Thoracic aorta (tissue), 2 donors: ENCODE data around the gene WAPL. TPM values are rescaled to one million over a fixed set of nuclear protein-coding genes. Genes with fewer than 3 reads are reported as not detected.

Experiments used
- ATAC-seq: fragments of 150-250 bp; one replicate; pipeline ENCODE4 v1.8.0; 2017; ENCODE audit warnings: low read depth; ENCODE audit not compliant: insufficient number of reproducible peaks, low FRiP score
- DNase-seq: peaks from one replicate; pipeline ENCODE4 v3.0.0-alpha.2; 2020; ENCODE audit warnings: low spot score
- H3K27ac ChIP-seq, 2 donors: fragments of 200-600 bp; sonication (generic); 1 replicate in 1 of 2; 2 replicates in 1 of 2; pipeline ENCODE4 v1.5.1; 2016; ENCODE audit warnings: mild to moderate bottlenecking in 2 of 2, moderate library complexity in 2 of 2
- H3K27me3 ChIP-seq: fragments of 200-600 bp; sonication (generic); replicated peaks from 2 replicates; pipeline ENCODE4 v1.6.0; 2016; ENCODE audit warnings: mild to moderate bottlenecking; ENCODE audit not compliant: insufficient read depth
- H3K36me3 ChIP-seq: fragments of 200-600 bp; sonication (generic); one replicate; pipeline ENCODE4 v1.5.1; 2016
- H3K4me1 ChIP-seq, 2 donors: fragments of 200-600 bp; sonication (generic); 1 replicate in 1 of 2; 2 replicates in 1 of 2; pipeline versions ENCODE4 v1.5.1 to v1.6.0; 2016; ENCODE audit warnings: low read depth in 2 of 2, mild to moderate bottlenecking in 1 of 2; ENCODE audit not compliant: control insufficient read depth in 1 of 2
- H3K4me3 ChIP-seq: fragments of 200-600 bp; sonication (generic); 2 replicates; pipeline ENCODE4 v1.5.1; 2016; ENCODE audit warnings: mild to moderate bottlenecking
- H3K9me3 ChIP-seq: fragments of 200-600 bp; sonication (generic); 2 replicates; pipeline ENCODE4 v1.5.1; 2016
- total RNA-seq, 2 donors: library from RNA; depleted of rRNA; stranded (reverse); fragments of >200 nt; gene quantifications; one replicate each; pipeline versions ENCODE4 v1.1.0 to v1.2.3, GENCODE V29; 2016
- TF ChIP-seq, protein P1 (sequence below): fragments of 200-600 bp; sonication (generic); IDR thresholded peaks from one replicate; pipeline ENCODE4 v1.5.1; 2019; ENCODE audit warnings: antibody characterized with exemption

WAPL gene
- total RNA-seq, 2 donors from 2014 or later = 25.9 to 52.7 TPM

DNA sequence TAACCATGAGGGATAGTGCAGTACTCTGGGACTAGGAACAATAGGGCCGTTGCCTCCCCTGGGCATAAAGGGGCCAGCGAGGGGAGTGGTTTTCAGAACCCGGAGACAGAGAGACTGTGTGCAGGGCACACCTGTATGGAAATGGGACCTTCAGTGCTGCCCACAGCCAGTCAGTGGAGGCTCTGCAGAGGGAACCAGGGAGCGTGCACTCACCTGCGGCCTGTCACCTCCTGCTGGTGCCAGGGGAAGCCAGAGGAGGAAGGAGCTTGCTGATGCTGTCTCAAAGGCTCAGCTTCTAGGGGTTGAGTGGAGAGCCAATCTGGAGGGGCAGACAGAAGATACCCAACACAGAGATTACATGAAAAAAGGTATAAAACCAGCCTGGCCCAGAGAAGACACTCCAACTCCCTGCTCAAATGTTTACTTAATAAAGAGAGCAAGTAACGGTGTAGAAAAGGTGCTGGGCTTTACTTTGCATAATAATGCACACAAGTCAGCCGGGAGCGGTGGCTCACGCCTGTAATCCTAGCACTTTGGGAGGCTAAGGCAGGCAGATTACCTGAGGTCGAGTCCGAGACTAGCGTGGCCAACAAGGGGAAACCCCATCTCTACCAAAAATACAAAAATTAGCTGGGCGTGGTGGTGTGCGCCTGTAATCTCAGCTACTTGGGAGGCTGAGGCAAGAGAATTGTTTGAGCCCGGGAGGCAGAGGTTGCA lies 35.5 kb upstream of the WAPL start:
- ATAC-seq (no peak), DNase-seq (no peak)
- Histone ChIP-seq H3K4me1 (no peaks in the 10 kb centered on the region), H3K36me3 (no peaks in the 10 kb centered on the region), H3K27ac (no peak overlapping the region), H3K9me3 (no peaks in the 10 kb centered on the region), H3K4me3 (no peak overlapping the region), H3K27me3 (no peaks in the 10 kb centered on the region)
- TF ChIP-seq, protein P1, sequence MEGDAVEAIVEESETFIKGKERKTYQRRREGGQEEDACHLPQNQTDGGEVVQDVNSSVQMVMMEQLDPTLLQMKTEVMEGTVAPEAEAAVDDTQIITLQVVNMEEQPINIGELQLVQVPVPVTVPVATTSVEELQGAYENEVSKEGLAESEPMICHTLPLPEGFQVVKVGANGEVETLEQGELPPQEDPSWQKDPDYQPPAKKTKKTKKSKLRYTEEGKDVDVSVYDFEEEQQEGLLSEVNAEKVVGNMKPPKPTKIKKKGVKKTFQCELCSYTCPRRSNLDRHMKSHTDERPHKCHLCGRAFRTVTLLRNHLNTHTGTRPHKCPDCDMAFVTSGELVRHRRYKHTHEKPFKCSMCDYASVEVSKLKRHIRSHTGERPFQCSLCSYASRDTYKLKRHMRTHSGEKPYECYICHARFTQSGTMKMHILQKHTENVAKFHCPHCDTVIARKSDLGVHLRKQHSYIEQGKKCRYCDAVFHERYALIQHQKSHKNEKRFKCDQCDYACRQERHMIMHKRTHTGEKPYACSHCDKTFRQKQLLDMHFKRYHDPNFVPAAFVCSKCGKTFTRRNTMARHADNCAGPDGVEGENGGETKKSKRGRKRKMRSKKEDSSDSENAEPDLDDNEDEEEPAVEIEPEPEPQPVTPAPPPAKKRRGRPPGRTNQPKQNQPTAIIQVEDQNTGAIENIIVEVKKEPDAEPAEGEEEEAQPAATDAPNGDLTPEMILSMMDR = no peak

DNA sequence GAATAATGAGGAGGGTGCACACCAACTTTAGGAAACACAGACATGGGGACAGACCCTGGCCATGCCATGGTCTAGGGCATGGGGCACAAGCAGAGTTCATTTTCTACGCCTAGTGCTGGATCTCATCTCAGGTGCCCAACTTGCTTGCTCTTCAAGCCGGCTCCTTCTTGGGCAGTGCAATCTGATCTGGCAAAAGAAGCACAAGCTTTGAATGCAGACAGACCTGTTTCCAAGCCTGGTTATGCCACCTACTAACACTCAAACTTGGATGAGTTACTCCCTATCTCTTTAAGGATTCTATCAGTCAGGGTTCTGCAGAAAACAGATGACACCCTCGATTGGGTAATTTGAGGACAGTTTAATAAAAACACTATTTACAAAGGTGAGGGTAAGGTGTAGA lies 34.9 kb upstream of the WAPL start:
- no peak overlapping the region for H3K27ac ChIP-seq
- H3K36me3 ChIP-seq = no peaks in the 10 kb centered on the region
- TF ChIP-seq, protein P1 = no peak
- no peak overlapping the region for H3K4me3 ChIP-seq
- H3K4me1 ChIP-seq = no peaks in the 10 kb centered on the region
- ATAC-seq = no peak
- DNase-seq = no peak
- H3K27me3 ChIP-seq = no peaks in the 10 kb centered on the region
- no peaks in the 10 kb centered on the region for H3K9me3 ChIP-seq

- TF ChIP-seq, protein P1 = no peak
- Histone ChIP-seq H3K4me3 (no peak overlapping the region), H3K9me3 (no peaks in the 10 kb centered on the region), H3K27ac (no peak overlapping the region), H3K27me3 (no peaks in the 10 kb centered on the region), H3K36me3 (no peaks in the 10 kb centered on the region), H3K4me1 (no peaks in the 10 kb centered on the region)
- DNase-seq (no peak), ATAC-seq (no peak)
Observed at GRCh38 chr10:86553639-86554038, 32.0 kb upstream of the WAPL start.

- TF ChIP-seq, protein P1 = no peak
- no peak overlapping the region for H3K4me3 ChIP-seq
- no peaks in the 10 kb centered on the region for H3K27me3 ChIP-seq
- no peak overlapping the region for H3K27ac ChIP-seq
- no peaks in the 10 kb centered on the region for H3K4me1 ChIP-seq
- no peaks in the 10 kb centered on the region for H3K36me3 ChIP-seq
- ATAC-seq (no peak), DNase-seq (no peak)
- H3K9me3 ChIP-seq = no peaks in the 10 kb centered on the region
Observed at GRCh38 chr10:86553213-86553612, 31.6 kb upstream of the WAPL start.

DNA sequence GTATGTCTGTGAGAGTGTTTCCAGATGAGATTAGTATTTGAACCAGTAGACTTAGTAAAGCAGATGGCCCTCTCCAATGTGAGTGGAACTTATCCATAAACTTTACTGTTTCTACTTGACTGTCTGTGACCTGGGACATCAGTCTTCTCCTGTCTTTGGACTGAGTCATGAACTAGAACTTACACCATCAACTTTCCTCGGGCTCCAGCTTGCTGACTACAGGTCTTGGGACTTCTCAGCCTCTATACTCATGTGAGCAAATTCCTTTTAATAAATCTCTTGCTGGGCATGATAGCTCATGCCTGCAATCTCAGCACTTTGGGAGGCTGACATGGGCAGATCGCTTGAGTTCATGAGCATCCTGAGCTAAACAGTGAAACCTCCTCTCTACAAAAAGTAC lies 25.7 kb upstream of the WAPL start:
- ATAC-seq (no peak), DNase-seq (no peak)
- no peaks in the 10 kb centered on the region for H3K4me1 ChIP-seq
- no peak overlapping the region for H3K4me3 ChIP-seq
- H3K9me3 ChIP-seq = no peaks in the 10 kb centered on the region
- TF ChIP-seq, protein P1 = no peak
- no peaks in the 10 kb centered on the region for H3K27me3 ChIP-seq
- H3K36me3 ChIP-seq = no peaks in the 10 kb centered on the region
- H3K27ac ChIP-seq = no peak overlapping the region
